ENCODE data around the gene RAP1GAP2. TPM values are rescaled to one million over a fixed set of nuclear protein-coding genes. Genes with fewer than 3 reads are reported as not detected.

Gene RAP1GAP2
- total RNA-seq, 1 donor from 2014 or later: 3.8 TPM

DNA sequence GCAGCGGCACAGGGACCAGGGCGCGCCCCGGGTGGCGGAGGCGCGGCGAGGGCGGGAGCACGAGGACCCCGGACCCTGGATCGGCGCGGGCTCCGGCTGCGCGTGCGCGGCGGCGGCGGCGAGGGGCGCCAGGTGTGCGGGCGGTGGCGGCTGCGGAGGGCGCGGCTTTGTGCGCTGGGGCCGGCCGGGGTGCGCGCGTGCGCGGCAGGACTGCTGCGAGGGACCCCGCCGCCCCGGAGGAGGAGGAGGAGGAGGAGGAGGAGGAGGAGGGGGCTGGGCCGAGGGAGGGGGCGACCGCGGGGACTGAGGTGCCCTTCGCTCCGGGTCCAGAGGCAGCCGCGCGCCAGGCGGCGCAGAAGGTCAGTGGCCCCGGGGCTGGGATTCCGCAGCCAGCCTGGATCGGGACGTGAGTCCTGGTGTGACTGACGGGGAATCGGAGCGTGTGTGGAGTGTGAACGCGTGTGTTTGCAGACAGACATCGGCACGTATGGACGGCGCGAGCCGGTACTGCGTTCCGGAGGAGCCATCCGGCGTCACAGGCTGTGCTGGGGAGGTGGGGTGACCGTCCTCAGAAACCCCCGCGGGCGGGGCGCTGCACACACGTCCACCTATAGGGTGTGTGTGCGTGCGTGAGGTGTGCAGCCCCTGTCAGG lies 19.5 kb upstream of the RAP1GAP2 start:
- H3K4me3 ChIP-seq: peak overlapping the region; percentile 77
- no peaks in the 10 kb centered on the region for H3K9me3 ChIP-seq (ENCODE audit: low read depth)
- no peaks in the 10 kb centered on the region for H4K20me1 ChIP-seq (ENCODE audit: low read depth)
- TF ChIP-seq EZH2 (IDR thresholded peaks at IDR 0.05) (no peak), EZH2phosphoT487 (IDR thresholded peaks at IDR 0.05) (no peak)
- TF ChIP-seq, protein P1, sequence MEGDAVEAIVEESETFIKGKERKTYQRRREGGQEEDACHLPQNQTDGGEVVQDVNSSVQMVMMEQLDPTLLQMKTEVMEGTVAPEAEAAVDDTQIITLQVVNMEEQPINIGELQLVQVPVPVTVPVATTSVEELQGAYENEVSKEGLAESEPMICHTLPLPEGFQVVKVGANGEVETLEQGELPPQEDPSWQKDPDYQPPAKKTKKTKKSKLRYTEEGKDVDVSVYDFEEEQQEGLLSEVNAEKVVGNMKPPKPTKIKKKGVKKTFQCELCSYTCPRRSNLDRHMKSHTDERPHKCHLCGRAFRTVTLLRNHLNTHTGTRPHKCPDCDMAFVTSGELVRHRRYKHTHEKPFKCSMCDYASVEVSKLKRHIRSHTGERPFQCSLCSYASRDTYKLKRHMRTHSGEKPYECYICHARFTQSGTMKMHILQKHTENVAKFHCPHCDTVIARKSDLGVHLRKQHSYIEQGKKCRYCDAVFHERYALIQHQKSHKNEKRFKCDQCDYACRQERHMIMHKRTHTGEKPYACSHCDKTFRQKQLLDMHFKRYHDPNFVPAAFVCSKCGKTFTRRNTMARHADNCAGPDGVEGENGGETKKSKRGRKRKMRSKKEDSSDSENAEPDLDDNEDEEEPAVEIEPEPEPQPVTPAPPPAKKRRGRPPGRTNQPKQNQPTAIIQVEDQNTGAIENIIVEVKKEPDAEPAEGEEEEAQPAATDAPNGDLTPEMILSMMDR (IDR thresholded peaks at IDR 0.05): no peak
- peak overlapping the region; percentile 87 for H3K4me2 ChIP-seq
- no peak overlapping the region for H3K27ac Mint-ChIP-seq
- H3K79me2 ChIP-seq (ENCODE audit: low read depth): no peaks in the 10 kb centered on the region
- H3K27ac ChIP-seq: no peak overlapping the region
- H3K27me3 ChIP-seq: peaks cover 24% of the 10 kb centered on the region
- H3K36me3 Mint-ChIP-seq: no peaks in the 10 kb centered on the region
- H3K4me1 ChIP-seq: peaks cover 9% of the 10 kb centered on the region
- DNase-seq (ENCODE audit: low spot score): peak; percentile 85
- no peak overlapping the region for H3K9ac ChIP-seq
- H3F3A ChIP-seq (ENCODE audit: low read depth): peaks cover 21% of the 10 kb centered on the region
- H3K9me3 Mint-ChIP-seq: no peaks in the 10 kb centered on the region
- peaks cover 48% of the 10 kb centered on the region for H3K27me3 Mint-ChIP-seq (ENCODE audit: insufficient read depth, low read depth)
- no peaks in the 10 kb centered on the region for H3K36me3 ChIP-seq
- H3K4me3 Mint-ChIP-seq: peak overlapping the region; percentile 86
- H2AFZ ChIP-seq (replicated peaks): peak overlapping the region; percentile 98
- peaks cover 7% of the 10 kb centered on the region for H3K4me1 Mint-ChIP-seq

DNA sequence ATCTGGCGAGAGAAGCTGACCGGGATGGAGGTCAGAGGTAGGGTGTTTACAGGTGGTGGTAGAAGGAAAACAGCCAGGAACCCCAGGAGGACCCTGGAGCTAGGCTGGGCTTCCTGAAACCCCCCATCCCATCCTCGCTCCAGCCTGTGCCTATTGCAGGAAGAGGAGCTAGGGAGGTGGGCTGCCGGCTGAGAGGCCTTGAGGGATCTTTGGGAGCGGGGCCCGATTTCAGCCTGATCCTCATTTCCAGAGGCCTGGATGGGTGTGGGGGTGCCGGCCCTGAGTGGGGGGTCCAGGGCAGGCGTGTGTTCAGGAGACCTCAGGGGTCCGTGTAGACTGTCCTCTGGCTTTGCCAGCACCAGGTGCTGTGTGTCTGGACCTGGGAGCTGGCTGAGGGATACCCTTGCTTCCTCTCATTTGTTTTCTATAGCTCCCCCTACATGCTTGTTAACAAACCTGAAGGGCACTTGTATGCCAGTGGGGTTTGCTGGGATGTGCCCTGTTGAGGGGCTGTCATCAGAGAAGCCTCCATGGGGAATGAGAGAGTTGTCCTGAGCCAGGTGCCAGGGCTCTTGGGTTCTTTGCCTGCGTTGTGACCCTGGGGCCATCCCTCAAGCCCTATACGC lies 18.9 kb upstream of the RAP1GAP2 start:
- Histone ChIP-seq H2AFZ (replicated peaks) (peak overlapping the region; percentile 95), H3K27ac (no peak overlapping the region), H4K20me1 (ENCODE audit: low read depth) (no peaks in the 10 kb centered on the region), H3K4me2 (peak overlapping the region; percentile 87), H3K79me2 (ENCODE audit: low read depth) (no peaks in the 10 kb centered on the region), H3K4me3 (peak overlapping the region; percentile 77), H3F3A (ENCODE audit: low read depth) (peaks cover 21% of the 10 kb centered on the region), H3K36me3 (no peaks in the 10 kb centered on the region), H3K27me3 (peaks cover 24% of the 10 kb centered on the region), H3K9ac (no peak overlapping the region), H3K9me3 (ENCODE audit: low read depth) (no peaks in the 10 kb centered on the region), H3K4me1 (peaks cover 9% of the 10 kb centered on the region)
- peak overlapping the region; percentile 86 for H3K4me3 Mint-ChIP-seq
- TF ChIP-seq, protein P1 (IDR thresholded peaks at IDR 0.05): peak; percentile 20
- TF ChIP-seq EZH2phosphoT487 (IDR thresholded peaks at IDR 0.05) (no peak), EZH2 (IDR thresholded peaks at IDR 0.05) (no peak)
- peaks cover 52% of the 10 kb centered on the region for H3K27me3 Mint-ChIP-seq (ENCODE audit: insufficient read depth, low read depth)
- no peaks in the 10 kb centered on the region for H3K36me3 Mint-ChIP-seq
- no peaks in the 10 kb centered on the region for H3K9me3 Mint-ChIP-seq
- peak; percentile 51 for DNase-seq (ENCODE audit: low spot score)
- peaks cover 9% of the 10 kb centered on the region for H3K4me1 Mint-ChIP-seq
- no peak overlapping the region for H3K27ac Mint-ChIP-seq

DNA sequence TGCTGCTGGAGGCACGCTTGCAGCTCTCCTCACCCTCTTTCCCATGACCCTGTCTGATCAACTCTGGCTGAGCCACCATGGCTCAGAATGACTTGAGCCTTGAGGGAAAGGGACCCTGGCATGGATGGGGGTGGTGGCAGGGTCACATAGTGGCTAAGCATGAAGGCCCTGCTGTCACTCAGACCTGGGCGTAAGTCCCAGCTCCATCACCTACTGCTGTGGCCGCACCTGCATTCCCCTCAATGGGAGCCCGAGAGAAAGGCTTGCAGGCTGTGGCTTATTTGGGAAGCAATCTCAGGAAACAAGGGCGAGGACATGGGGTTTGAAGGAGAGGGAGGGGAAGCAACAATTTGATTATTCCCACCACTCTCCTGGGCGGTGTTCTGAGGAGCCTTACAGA lies 17.7 kb upstream of the RAP1GAP2 start:
- peaks cover 9% of the 10 kb centered on the region for H3K4me1 ChIP-seq
- H3K27me3 Mint-ChIP-seq (ENCODE audit: insufficient read depth, low read depth): peaks cover 45% of the 10 kb centered on the region
- no peaks in the 10 kb centered on the region for H3K36me3 ChIP-seq
- peaks cover 24% of the 10 kb centered on the region for H3K27me3 ChIP-seq
- TF ChIP-seq EZH2 (IDR thresholded peaks at IDR 0.05): no peak
- TF ChIP-seq, protein P1 (IDR thresholded peaks at IDR 0.05): no peak
- no peak for TF ChIP-seq EZH2phosphoT487 (IDR thresholded peaks at IDR 0.05)
- H3F3A ChIP-seq (ENCODE audit: low read depth): peaks cover 21% of the 10 kb centered on the region
- H3K9me3 ChIP-seq (ENCODE audit: low read depth): no peaks in the 10 kb centered on the region
- H3K4me3 Mint-ChIP-seq: no peak overlapping the region
- H3K4me2 ChIP-seq: no peak overlapping the region
- no peaks in the 10 kb centered on the region for H3K79me2 ChIP-seq (ENCODE audit: low read depth)
- no peak overlapping the region for H3K27ac Mint-ChIP-seq
- H3K9me3 Mint-ChIP-seq: no peaks in the 10 kb centered on the region
- no peak overlapping the region for H2AFZ ChIP-seq (replicated peaks)
- H3K27ac ChIP-seq: no peak overlapping the region
- DNase-seq (ENCODE audit: low spot score): no peak
- H3K36me3 Mint-ChIP-seq: no peaks in the 10 kb centered on the region
- H4K20me1 ChIP-seq (ENCODE audit: low read depth): no peaks in the 10 kb centered on the region
- peaks cover 12% of the 10 kb centered on the region for H3K4me1 Mint-ChIP-seq
- no peak overlapping the region for H3K9ac ChIP-seq
- H3K4me3 ChIP-seq: no peak overlapping the region

Measured in neural progenitor cell (in vitro differentiated cells).